GM12865 (cell line): ENCODE measurements around the gene MAP3K2.
"Not testable (repeated sequence)": the region's sequence is repeated elsewhere in the genome, so short reads cannot be mapped to it uniquely, and the experiment has no call there.

ENCODE experiments used
- DNase-seq: peaks from one replicate; pipeline ENCODE4 v3.0.0; 2010; ENCODE audit warnings: low read depth
- H3K4me3 ChIP-seq: 2 replicates; pipeline ENCODE4 v1.5.1; 2011; ENCODE audit warnings: mild to moderate bottlenecking, low read depth, low read length, control low read depth
- TF ChIP-seq, protein P1 (sequence below): IDR thresholded peaks from 2 replicates; pipeline ENCODE4 v1.5.1; 2011; ENCODE audit warnings: low read length, control low read depth, low read depth, inconsistent platforms; ENCODE audit not compliant: insufficient read depth; ENCODE audit errors: missing control alignments

Gene MAP3K2

DNA sequence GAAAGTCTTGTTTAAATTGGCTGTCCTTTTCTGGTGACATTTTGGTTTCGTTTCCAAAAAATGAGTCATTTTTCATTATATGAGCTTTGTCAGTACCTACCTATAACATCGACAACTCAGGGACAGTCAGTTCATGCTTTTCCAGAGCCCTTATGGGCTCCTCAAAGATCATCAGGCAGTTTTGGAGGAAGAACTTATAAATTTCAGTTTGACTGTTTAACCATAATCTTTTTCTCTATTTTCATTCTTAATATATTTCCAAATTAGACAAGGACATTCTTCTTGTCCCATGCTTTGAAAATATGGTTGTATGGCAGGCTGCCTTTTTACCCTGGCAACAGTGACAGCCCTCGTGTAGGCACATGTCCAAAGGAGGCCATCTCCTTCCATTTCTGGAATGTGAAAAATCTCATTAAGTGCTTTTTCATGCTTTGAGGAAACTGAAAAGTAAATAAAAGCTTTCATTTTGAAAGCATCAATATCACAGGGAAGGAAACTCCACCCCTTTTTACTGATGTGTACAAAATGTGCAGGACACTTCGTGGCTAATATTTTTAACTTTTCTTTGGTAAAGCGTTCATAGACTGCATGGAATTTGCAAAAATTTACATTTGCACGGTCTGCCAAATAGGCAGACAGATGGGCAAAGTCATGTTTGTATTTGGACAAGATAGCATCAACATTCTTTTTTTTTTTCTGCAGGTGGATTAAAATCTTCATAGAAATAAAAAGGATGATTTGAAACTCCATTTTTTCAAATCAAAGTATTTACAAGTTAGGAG, 23.3 kb upstream of the MAP3K2 start:
- TF ChIP-seq, protein P1, sequence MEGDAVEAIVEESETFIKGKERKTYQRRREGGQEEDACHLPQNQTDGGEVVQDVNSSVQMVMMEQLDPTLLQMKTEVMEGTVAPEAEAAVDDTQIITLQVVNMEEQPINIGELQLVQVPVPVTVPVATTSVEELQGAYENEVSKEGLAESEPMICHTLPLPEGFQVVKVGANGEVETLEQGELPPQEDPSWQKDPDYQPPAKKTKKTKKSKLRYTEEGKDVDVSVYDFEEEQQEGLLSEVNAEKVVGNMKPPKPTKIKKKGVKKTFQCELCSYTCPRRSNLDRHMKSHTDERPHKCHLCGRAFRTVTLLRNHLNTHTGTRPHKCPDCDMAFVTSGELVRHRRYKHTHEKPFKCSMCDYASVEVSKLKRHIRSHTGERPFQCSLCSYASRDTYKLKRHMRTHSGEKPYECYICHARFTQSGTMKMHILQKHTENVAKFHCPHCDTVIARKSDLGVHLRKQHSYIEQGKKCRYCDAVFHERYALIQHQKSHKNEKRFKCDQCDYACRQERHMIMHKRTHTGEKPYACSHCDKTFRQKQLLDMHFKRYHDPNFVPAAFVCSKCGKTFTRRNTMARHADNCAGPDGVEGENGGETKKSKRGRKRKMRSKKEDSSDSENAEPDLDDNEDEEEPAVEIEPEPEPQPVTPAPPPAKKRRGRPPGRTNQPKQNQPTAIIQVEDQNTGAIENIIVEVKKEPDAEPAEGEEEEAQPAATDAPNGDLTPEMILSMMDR, result no peak
- H3K4me3 ChIP-seq, result peak overlapping the region; percentile 24; the same call in 1 of the 2 replicates
- DNase-seq, result peak; percentile 53

DNA sequence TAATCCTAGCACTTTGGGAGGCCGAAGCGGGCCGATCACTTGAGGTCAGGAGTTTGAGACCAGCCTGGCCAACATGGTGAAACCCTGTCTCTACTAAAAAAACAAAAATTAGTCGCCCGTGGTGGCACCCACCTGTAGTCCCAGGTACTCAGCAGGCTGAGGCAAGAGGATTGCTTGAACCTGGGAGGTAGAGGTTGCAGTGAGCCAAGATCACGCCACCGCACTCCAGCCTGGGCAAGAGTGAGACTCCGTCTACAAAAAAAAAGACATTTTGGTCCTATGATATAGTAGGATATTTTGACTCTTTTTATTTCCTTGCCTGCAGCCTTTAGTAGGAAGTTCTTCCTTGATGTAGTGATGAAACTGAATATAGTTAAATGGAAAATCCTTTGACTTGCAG, 21.9 kb upstream of the MAP3K2 start:
- not testable (repeated sequence) for DNase-seq, H3K4me3 ChIP-seq

DNA sequence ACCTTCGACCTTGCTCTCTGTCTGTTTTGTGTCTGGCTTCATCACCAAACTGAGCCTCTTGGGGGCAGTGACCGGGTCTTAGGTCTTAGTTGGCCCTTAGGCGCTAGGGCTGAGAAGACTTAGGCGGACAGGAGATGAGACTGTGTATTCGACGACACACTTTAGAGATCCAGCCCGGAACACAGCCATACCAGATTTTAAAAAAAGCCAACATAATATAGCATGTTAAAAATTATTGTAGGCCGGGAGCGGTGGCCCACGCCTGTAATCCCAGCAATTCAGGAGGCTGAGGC, 21.0 kb upstream of the MAP3K2 start:
- DNase-seq, result no peak
- TF ChIP-seq, protein P1, result no peak
- H3K4me3 ChIP-seq, result no peak overlapping the region

DNA sequence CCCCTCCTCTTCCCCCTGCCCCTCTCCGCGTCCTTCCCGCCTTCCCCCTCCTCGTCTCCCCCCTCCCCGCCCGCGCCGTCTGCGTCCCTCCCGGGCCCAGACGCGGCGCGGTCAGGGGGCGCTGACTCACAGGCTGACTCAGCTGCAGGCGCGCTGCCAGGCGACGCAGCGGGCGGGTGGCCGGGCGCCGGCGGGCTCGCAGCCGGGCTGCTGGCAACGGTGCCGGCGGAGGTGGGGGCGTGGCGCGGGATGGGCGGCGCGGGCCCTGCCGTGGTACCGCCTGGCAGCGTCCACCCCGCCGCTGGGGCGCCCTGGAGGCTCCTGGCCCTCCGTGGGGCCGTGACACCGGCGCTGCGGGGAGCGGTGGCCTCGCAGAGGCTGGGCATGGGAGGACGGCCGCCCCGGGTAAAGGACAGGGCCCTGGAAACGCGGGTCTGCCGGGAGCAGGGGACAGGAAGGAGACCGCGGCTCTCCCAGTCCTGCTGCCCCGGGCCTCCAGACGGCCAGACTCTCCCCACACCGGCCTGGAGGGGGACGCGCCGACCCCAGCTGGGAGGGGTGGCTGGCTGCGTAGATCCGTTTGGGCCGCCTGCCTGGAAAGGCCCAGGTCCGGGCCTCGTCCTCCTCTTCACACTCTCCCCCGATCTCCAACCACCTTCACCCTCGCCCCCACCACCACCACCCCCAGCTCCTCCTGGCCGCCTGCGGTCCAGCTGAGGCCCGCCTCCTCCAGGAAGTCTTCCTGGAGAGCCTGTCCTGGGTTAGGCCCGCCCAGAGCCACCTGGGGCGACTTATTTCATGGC, 20.4 kb upstream of the MAP3K2 start:
- TF ChIP-seq, protein P1, result no peak
- H3K4me3 ChIP-seq, result peak overlapping the region; percentile 28
- DNase-seq, result peak; percentile 62

DNA sequence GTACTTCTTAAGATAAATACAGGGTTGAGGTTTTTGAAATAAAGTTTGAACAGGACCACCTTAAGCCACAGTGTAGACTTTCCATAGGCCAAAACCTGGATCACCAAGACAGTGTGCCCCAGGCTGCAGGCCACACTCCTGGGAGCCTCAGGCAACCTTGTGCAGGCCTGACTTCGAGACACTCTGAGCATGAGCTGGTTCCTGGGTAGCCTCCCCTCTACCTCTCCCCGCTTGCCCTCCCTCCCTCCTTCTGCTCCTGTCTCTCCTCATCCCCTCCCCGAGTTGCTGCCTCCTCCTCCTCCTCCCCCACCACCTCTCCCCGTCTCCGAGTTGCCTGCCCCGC, 19.9 kb upstream of the MAP3K2 start:
- peak overlapping the region; percentile 21; the same call in 1 of the 2 replicates for H3K4me3 ChIP-seq
- no peak for DNase-seq
- TF ChIP-seq, protein P1, result no peak

DNA sequence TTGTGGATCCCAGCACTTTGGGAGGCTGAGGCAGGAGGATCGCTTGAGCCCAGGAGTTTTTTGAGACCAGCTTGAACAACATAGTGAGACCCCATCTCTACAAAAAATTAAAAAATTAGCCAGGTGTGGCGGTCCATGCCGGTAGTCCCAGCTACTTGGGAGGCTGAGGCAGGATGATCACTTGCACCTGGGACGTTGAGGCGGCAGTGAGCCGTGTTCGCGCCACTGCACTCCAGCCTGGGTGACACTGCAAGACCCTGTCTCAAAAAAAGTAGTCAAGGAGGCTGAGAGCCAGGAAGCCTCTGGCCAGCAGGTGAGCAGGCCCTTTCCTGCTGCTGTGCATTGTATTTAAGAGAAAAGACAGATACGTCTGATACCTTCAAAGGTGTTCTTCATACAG, 19.3 kb upstream of the MAP3K2 start:
- H3K4me3 ChIP-seq, result no peak overlapping the region
- TF ChIP-seq, protein P1, result no peak
- DNase-seq, result no peak

DNA sequence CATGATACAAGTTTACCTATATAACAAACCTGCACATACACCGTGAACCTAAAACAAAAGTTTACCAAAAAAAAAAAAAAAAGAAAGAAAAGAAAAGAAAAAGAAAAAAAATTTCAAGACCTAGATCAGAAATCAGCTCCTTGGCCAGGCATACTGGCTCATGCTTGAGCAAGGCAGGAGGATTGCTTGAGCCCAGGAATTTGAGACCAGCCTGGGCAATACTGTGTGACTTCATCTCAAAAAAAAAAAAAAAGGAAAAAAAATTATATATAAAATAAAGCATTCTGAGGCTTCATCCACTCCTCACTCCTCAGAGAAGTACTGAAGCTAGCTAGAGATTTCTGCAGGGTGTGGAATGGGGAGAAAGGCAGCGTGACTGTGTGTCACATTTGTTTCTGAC, 18.7 kb upstream of the MAP3K2 start:
- DNase-seq, result no peak
- H3K4me3 ChIP-seq, result no peak overlapping the region
- TF ChIP-seq, protein P1, result no peak
